ENCODE measurements around the gene ARTN. TPM values are rescaled to one million over a fixed set of nuclear protein-coding genes. Genes with fewer than 3 reads are reported as not detected.

ARTN gene
- total and polyA plus RNA-seq, 2 experiments from 2014 or later = 6.7 to 35.7 TPM

- H3K36me3 ChIP-seq (ENCODE audit: insufficient read depth) = no peaks in the 10 kb centered on the region
- no peak for TF ChIP-seq REST (IDR thresholded peaks at IDR 0.05; ENCODE audit: unreplicated experiment)
- TF ChIP-seq, protein P1, sequence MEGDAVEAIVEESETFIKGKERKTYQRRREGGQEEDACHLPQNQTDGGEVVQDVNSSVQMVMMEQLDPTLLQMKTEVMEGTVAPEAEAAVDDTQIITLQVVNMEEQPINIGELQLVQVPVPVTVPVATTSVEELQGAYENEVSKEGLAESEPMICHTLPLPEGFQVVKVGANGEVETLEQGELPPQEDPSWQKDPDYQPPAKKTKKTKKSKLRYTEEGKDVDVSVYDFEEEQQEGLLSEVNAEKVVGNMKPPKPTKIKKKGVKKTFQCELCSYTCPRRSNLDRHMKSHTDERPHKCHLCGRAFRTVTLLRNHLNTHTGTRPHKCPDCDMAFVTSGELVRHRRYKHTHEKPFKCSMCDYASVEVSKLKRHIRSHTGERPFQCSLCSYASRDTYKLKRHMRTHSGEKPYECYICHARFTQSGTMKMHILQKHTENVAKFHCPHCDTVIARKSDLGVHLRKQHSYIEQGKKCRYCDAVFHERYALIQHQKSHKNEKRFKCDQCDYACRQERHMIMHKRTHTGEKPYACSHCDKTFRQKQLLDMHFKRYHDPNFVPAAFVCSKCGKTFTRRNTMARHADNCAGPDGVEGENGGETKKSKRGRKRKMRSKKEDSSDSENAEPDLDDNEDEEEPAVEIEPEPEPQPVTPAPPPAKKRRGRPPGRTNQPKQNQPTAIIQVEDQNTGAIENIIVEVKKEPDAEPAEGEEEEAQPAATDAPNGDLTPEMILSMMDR (conservative IDR thresholded peaks at IDR 0.05; ENCODE audit: low read depth in 2 of 2) = peak in 1 of 2 experiments; percentile 30; a peak in 1 of 4 replicates
- H3K27ac ChIP-seq (ENCODE audit: low read depth) = no peak overlapping the region
- 0 out of 2 replicates have a peak, but pooled peaks cover 7% of the 10 kb centered on the region for H3K79me2 ChIP-seq (replicated peaks; ENCODE audit: insufficient read depth)
- Mint-ChIP-seq H3K9me3 (no peaks in the 10 kb centered on the region), H3K27me3 (ENCODE audit: insufficient read depth, low read depth, poor library complexity) (peaks cover 17% of the 10 kb centered on the region), H3K4me3 (no peak overlapping the region; the same call in 2 of the 3 replicates), H3K4me1 (peaks cover 62% of the 10 kb centered on the region), H3K36me3 (ENCODE audit: low read depth) (peaks cover 4% of the 10 kb centered on the region; the same call in 1 of the 3 replicates), H3K27ac (no peak overlapping the region)
- H3K4me3 ChIP-seq = no peak overlapping the region
- peak overlapping the region; percentile 60 for H3K4me2 ChIP-seq
- ATAC-seq (no peak; the same call in 2 of the 3 replicates), DNase-seq (ENCODE audit: low spot score) (peak; percentile 46)
- H4K20me1 ChIP-seq (replicated peaks; ENCODE audit: insufficient read depth) = peaks cover 16% of the 10 kb centered on the region
- H3K4me1 ChIP-seq (ENCODE audit: insufficient read depth) = peaks cover 35% of the 10 kb centered on the region
- H3K27me3 ChIP-seq (ENCODE audit: insufficient read depth) = no peaks in the 10 kb centered on the region
- peaks cover 30% of the 10 kb centered on the region for H3F3A ChIP-seq (replicated peaks; ENCODE audit: low read depth)
- H2AFZ ChIP-seq = no peak overlapping the region
- no peaks in the 10 kb centered on the region for H3K9me2 ChIP-seq (ENCODE audit: insufficient read depth)
These were observed 5.4 kb downstream of the ARTN start for GRCh38 chr1:43938892-43939587.

- H3K36me3 Mint-ChIP-seq (ENCODE audit: low read depth) = peaks cover 4% of the 10 kb centered on the region; the same call in 1 of the 3 replicates
- peaks cover 11% of the 10 kb centered on the region for H4K20me1 ChIP-seq (replicated peaks; ENCODE audit: insufficient read depth)
- ATAC-seq (no peak), DNase-seq (ENCODE audit: low spot score) (no peak)
- H3F3A ChIP-seq (replicated peaks; ENCODE audit: low read depth) = peaks cover 21% of the 10 kb centered on the region
- H3K9me2 ChIP-seq (ENCODE audit: insufficient read depth) = no peaks in the 10 kb centered on the region
- peaks cover 45% of the 10 kb centered on the region for H3K4me1 Mint-ChIP-seq
- H3K27me3 ChIP-seq (ENCODE audit: insufficient read depth) = no peaks in the 10 kb centered on the region
- H3K9me3 Mint-ChIP-seq = no peaks in the 10 kb centered on the region
- no peak overlapping the region for H3K4me2 ChIP-seq
- TF ChIP-seq CREB1 (CRISPR knock-in tag; IDR thresholded peaks at IDR 0.05; ENCODE audit: low read depth) (no peak), REST (IDR thresholded peaks at IDR 0.05; ENCODE audit: unreplicated experiment) (no peak), ZNF114 (CRISPR knock-in tag; IDR thresholded peaks at IDR 0.05) (no peak), EZH2 (IDR thresholded peaks at IDR 0.05; ENCODE audit: low read depth, unreplicated experiment) (no peak), NANOG (IDR thresholded peaks at IDR 0.05; ENCODE audit: borderline replicate concordance) (no peak)
- H3K27ac Mint-ChIP-seq = no peak overlapping the region
- no peak overlapping the region for H3K4me3 Mint-ChIP-seq
- H3K27me3 Mint-ChIP-seq (ENCODE audit: insufficient read depth, low read depth, poor library complexity) = peaks cover 11% of the 10 kb centered on the region
- no peak overlapping the region for H2AFZ ChIP-seq
- 0 out of 2 replicates have a peak, but pooled peaks cover 3% of the 10 kb centered on the region for H3K79me2 ChIP-seq (replicated peaks; ENCODE audit: insufficient read depth)
- H3K27ac ChIP-seq (ENCODE audit: low read depth) = no peak overlapping the region
- H3K36me3 ChIP-seq (ENCODE audit: insufficient read depth) = no peaks in the 10 kb centered on the region
- no peak overlapping the region for H3K4me3 ChIP-seq
- H3K4me1 ChIP-seq (ENCODE audit: insufficient read depth) = peaks cover 19% of the 10 kb centered on the region
These were observed 8.8 kb downstream of the ARTN start for GRCh38 chr1:43942411-43942810.

Measured in GM23338 (cell line).